ENCODE results near the gene DAB2.

GRCh38 chr5:39369123-39369815 lies 55.5 kb downstream of the DAB2 start:
- TF ChIP-seq, protein P1, sequence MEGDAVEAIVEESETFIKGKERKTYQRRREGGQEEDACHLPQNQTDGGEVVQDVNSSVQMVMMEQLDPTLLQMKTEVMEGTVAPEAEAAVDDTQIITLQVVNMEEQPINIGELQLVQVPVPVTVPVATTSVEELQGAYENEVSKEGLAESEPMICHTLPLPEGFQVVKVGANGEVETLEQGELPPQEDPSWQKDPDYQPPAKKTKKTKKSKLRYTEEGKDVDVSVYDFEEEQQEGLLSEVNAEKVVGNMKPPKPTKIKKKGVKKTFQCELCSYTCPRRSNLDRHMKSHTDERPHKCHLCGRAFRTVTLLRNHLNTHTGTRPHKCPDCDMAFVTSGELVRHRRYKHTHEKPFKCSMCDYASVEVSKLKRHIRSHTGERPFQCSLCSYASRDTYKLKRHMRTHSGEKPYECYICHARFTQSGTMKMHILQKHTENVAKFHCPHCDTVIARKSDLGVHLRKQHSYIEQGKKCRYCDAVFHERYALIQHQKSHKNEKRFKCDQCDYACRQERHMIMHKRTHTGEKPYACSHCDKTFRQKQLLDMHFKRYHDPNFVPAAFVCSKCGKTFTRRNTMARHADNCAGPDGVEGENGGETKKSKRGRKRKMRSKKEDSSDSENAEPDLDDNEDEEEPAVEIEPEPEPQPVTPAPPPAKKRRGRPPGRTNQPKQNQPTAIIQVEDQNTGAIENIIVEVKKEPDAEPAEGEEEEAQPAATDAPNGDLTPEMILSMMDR (IDR thresholded peaks at IDR 0.05; ENCODE audit: low read depth, low read length, poor library complexity, severe bottlenecking), result no peak
- no peak for TF ChIP-seq EZH2phosphoT487 (IDR thresholded peaks at IDR 0.05; ENCODE audit: borderline replicate concordance, low read length)
